ENCODE results near the gene OCEL1.

The OCEL1 gene

DNA sequence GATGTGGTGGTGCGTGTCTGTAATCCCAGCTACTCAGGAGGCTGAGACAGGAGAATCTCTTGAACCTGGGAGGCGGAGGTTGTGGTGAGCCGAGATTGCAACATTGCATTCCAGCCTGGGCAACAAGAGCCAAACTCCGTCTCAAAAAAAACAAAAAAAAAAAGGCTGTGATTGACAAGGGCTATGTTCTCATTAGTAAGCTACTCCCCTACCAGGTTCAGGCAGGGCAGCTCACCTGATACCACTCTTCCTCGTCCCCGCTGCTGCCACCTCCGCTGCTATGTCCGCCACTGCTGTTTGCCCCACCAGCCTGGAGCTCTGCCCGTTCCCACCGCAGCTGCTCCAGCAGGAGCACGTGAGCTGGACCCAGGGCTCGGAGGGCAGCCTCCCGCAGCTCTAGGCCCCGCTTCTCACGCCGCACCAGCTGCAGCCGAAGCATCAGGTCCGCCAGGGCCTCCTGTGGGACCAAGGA lies 29.2 kb downstream of the OCEL1 start:
- no peak overlapping the region for H3K4me3 ChIP-seq (replicated peaks; ENCODE audit: low read depth, low read length)
- TF ChIP-seq, protein P1, sequence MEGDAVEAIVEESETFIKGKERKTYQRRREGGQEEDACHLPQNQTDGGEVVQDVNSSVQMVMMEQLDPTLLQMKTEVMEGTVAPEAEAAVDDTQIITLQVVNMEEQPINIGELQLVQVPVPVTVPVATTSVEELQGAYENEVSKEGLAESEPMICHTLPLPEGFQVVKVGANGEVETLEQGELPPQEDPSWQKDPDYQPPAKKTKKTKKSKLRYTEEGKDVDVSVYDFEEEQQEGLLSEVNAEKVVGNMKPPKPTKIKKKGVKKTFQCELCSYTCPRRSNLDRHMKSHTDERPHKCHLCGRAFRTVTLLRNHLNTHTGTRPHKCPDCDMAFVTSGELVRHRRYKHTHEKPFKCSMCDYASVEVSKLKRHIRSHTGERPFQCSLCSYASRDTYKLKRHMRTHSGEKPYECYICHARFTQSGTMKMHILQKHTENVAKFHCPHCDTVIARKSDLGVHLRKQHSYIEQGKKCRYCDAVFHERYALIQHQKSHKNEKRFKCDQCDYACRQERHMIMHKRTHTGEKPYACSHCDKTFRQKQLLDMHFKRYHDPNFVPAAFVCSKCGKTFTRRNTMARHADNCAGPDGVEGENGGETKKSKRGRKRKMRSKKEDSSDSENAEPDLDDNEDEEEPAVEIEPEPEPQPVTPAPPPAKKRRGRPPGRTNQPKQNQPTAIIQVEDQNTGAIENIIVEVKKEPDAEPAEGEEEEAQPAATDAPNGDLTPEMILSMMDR (IDR thresholded peaks at IDR 0.05; ENCODE audit: low read depth, low read length, missing control alignments), result no peak
- DNase-seq (ENCODE audit: extremely low read depth, low read depth), result no peak

DNA sequence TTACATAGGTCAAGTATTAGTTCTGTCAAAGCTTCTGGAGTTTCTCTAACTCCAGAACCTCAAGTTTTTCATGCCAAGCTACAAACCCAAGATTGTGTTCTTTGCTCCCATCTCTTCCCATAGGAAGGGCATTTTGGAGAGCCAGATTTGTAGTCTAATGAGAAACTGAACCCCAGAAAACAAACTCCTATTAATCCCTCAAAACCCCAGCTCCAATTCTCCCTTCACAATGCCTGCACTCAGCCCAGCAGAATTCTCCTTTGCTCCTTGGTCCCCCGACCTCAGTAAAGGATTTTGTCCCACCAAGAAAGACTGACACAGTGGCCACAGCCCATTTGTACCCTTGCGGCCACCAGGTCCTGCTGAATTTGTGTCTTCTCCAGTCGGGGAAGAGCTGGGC lies 30.1 kb downstream of the OCEL1 start:
- TF ChIP-seq, protein P1 (IDR thresholded peaks at IDR 0.05; ENCODE audit: low read depth, low read length, missing control alignments), result no peak
- no peak overlapping the region for H3K4me3 ChIP-seq (replicated peaks; ENCODE audit: low read depth, low read length)
- no peak for DNase-seq (ENCODE audit: extremely low read depth, low read depth)

GRCh38 chr19:17259118-17259780 lies 33.2 kb downstream of the OCEL1 start:
- TF ChIP-seq, protein P1 (IDR thresholded peaks at IDR 0.05; ENCODE audit: low read depth, low read length, missing control alignments), result no peak
- H3K4me3 ChIP-seq (replicated peaks; ENCODE audit: low read depth, low read length), result no peak overlapping the region
- DNase-seq (ENCODE audit: extremely low read depth, low read depth), result no peak

DNA sequence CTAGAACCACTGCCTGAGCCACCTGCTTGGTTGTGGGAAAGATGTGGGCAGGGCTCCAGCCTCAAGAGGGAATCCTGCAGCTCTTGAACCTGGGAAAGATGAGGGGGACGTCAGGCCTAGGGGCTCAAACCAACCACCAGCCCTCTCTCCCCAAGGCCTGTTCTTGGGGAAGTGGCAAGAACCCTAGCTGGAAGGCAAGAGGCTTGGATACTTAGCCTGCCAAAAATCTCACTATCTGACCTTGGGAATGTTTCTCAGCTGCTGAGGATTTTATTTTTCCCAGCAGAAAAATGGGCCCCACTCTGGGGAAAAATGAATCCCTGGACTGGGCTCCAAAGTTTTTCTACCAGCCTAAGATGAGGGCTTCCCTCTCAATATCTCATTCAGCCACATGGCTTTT lies 33.9 kb downstream of the OCEL1 start:
- no peak overlapping the region for H3K4me3 ChIP-seq (replicated peaks; ENCODE audit: low read depth, low read length)
- DNase-seq (ENCODE audit: extremely low read depth, low read depth), result no peak
- TF ChIP-seq, protein P1 (IDR thresholded peaks at IDR 0.05; ENCODE audit: low read depth, low read length, missing control alignments), result no peak

DNA sequence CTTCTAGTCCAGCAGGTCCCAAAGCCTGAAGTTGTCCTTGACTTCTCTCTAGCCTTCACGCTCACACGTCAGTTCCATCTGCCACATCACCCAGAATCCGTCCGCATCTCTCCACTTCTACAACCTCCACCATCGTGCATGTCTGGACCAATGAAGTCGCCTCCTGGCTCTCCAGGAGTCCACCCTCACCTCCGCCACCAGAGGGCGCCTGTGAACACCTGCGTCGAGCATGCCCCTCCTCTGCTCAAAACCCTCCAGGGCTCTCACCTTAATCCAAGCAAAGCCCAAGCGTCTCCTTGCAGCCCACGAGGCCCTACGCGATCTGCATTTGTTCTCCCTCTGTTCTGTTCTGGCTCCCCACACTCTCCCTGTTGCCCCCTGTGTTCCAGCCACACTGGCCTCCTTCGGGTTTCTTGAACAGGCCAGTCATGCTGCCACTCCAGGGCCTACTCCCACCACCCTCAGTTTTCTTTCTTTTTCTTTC lies 34.9 kb downstream of the OCEL1 start:
- DNase-seq (ENCODE audit: extremely low read depth, low read depth), result peak; percentile 36
- H3K4me3 ChIP-seq (replicated peaks; ENCODE audit: low read depth, low read length), result no peak overlapping the region
- TF ChIP-seq, protein P1 (IDR thresholded peaks at IDR 0.05; ENCODE audit: low read depth, low read length, missing control alignments), result peak; percentile 95

DNA sequence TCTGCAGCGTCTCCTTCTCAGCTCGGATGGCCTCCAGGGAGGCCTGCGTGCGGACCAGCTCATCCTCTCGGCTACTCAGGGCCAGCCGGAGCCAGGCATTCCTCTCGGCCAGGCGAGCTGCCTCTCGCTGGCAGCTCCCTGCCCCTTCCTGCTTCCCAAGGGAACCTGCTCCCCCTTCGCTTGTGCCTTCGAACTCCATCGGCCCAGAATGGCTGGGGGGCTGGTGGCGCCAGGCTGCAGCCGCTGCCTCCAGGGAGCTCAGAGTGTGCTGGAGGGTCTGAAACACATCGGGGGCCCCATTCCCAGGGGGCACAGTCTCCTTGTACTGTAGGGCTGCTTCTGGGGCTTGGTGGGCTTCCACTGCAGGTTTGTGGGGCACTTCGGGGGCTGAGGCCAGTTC lies 36.5 kb downstream of the OCEL1 start:
- TF ChIP-seq, protein P1 (IDR thresholded peaks at IDR 0.05; ENCODE audit: low read depth, low read length, missing control alignments), result no peak
- H3K4me3 ChIP-seq (replicated peaks; ENCODE audit: low read depth, low read length), result no peak overlapping the region
- no peak for DNase-seq (ENCODE audit: extremely low read depth, low read depth)
